Natural killer cell (primary cell): ENCODE data around the gene INPP5A. TPM values are rescaled to one million over a fixed set of nuclear protein-coding genes. Genes with fewer than 3 reads are reported as not detected.
A peak's percentile ranks its signal among the peaks of the same experiment; 100 is the strongest.

Experiments used
- ATAC-seq, 3 donors: fragments of 150-1000 bp in 2 of 3; fragments of 200-7000 bp in 1 of 3; cut with Tn5 transposase; 1 replicate in 1 of 3; 2 replicates in 2 of 3; pipeline ENCODE4 v1.10.0; 2021; ENCODE audit warnings: mild to moderate bottlenecking in 2 of 3, moderate library complexity in 2 of 3
- DNase-seq, 2 donors: peaks; one replicate each; pipeline versions ENCODE4 v3.0.0 to v3.0.0-alpha.2; 2013 to 2021; ENCODE audit warnings: mixed read lengths in 1 of 2
- H3K27ac ChIP-seq: one replicate; pipeline ENCODE4 v1.5.1; 2013; ENCODE audit warnings: mild to moderate bottlenecking, low read length
- H3K27me3 ChIP-seq: one replicate; pipeline ENCODE4 v1.6.1; 2013; ENCODE audit warnings: low read length; ENCODE audit not compliant: control insufficient read depth, insufficient read depth
- H3K36me3 ChIP-seq: one replicate; pipeline ENCODE4 v1.6.1; 2013; ENCODE audit warnings: low read length; ENCODE audit not compliant: control insufficient read depth, insufficient read depth
- H3K4me1 ChIP-seq: one replicate; pipeline ENCODE4 v1.6.1; 2013; ENCODE audit warnings: low read length; ENCODE audit not compliant: control insufficient read depth, insufficient read depth
- H3K4me3 ChIP-seq: one replicate; pipeline ENCODE4 v1.5.1; 2013; ENCODE audit warnings: low read length
- H3K9me3 ChIP-seq: one replicate; pipeline ENCODE4 v1.6.1; 2013; ENCODE audit warnings: low read length; ENCODE audit not compliant: control insufficient read depth, insufficient read depth
- H3K27ac Mint-ChIP-seq, 2 donors: one replicate each; pipeline ENCODE4 v1.8.0; 2022; ENCODE audit warnings: mild to moderate bottlenecking in 2 of 2, mixed read lengths in 2 of 2, moderate library complexity in 1 of 2
- H3K27me3 Mint-ChIP-seq, 2 donors: one replicate each; pipeline ENCODE4 v1.8.0; 2022; ENCODE audit warnings: low read depth in 2 of 2, mixed read lengths in 2 of 2
- H3K36me3 Mint-ChIP-seq: one replicate; pipeline ENCODE4 v1.8.0; 2022; ENCODE audit warnings: mixed read lengths
- H3K4me1 Mint-ChIP-seq, 2 donors: one replicate each; pipeline ENCODE4 v1.8.0; 2022; ENCODE audit warnings: mixed read lengths in 2 of 2
- H3K4me3 Mint-ChIP-seq: one replicate; pipeline ENCODE4 v1.8.0; 2022; ENCODE audit warnings: mild to moderate bottlenecking, moderate library complexity, mixed read lengths
- H3K9me3 Mint-ChIP-seq, 2 donors: one replicate each; pipeline ENCODE4 v1.8.0; 2022; ENCODE audit warnings: mixed read lengths in 2 of 2
- WGBS: methylation state at CpG from one replicate; pipeline ENCODE4 v1.1.7; 2013; ENCODE audit warnings: missing lambda C conversion rate; ENCODE audit not compliant: insufficient coverage; 5-methylcytosine and 5-hydroxymethylcytosine counted together
- intact Hi-C: fragments of 100-400 bp; cut with micrococcal nuclease; formaldehyde crosslinking; loops from one replicate; pipeline ENCODE4 v1.14.2; 2022
- total RNA-seq, 4 donors: library from RNA; stranded (reverse); fragments of 120-200 nt in 1 of 4; gene quantifications; one replicate each; pipeline versions ENCODE4 v1.2.3 to v1.2.4, GENCODE V29; 2013 to 2022
- TF ChIP-seq, protein P1 (sequence below): fragments of 200-600 bp; IDR thresholded peaks from one replicate; pipeline ENCODE4 v1.8.0; 2022; ENCODE audit warnings: antibody characterized with exemption

INPP5A gene
- total RNA-seq, 3 donors from 2014 or later (not counting 1 experiment from before 2014, with no cell fraction given), result 12.6 to 38.6 (median 18.6) TPM

DNA sequence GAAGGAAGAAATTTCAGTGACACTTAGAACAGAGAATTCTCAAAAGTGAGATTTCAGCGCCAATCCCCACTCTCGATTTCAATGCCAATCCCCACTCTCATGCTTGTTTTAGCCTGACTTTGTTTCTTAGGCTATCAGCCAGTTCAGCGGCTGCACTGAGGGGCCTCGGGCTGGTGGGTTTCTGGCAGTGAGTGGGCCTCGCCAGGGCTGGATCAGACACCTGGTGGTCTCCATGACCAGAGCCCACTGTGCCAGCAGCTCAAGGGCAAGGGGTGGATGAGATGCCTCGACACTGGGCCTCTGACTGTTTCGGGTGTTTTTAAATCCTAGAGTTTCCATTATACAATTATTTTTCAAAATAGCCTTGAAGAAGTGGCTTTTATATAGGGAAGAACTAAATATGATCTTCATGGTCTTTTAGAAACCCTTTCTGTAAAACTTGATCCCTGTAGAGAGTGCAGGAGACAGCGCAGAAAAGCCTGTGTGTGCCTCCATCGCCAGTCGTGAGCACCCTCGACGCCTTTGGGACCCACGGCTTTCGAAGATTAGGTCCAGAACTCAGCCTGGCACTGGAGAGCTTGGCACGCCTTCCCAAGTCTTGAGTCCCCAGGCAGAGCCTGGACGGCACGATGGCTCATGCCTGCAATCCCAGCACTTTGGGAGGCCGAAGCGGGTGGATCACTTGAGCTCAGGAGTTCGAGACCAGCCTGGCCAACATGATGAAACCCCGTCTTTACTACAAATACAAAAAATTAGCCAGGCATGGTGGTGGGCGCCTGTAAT, 76.2 kb downstream of the INPP5A start:
- H3K27ac Mint-ChIP-seq, result no peak overlapping the region

GRCh38 chr10:132614431-132615340, 77.1 kb downstream of the INPP5A start:
- peaks cover 34% of the 10 kb centered on the region for H3K4me1 ChIP-seq
- peaks cover 17 to 48% of the 10 kb centered on the region in 2 donors for H3K4me1 Mint-ChIP-seq
- ATAC-seq, result no peak
- H3K27me3 Mint-ChIP-seq, result peaks cover 0 to 6% of the 10 kb centered on the region in 2 donors
- H3K27me3 ChIP-seq, result no peaks in the 10 kb centered on the region
- intact Hi-C loops, result loop anchor here (5.0 to 10.0 kb wide), 2 partner anchors 57 to 70 kb away; no protein-coding TSS in a partner anchor
- no peak overlapping the region for H3K27ac ChIP-seq
- no peak for DNase-seq
- no peak overlapping the region for H3K4me3 Mint-ChIP-seq
- no peak overlapping the region for H3K4me3 ChIP-seq
- H3K36me3 ChIP-seq, result no peaks in the 10 kb centered on the region
- H3K9me3 ChIP-seq, result peaks cover 21% of the 10 kb centered on the region
- H3K36me3 Mint-ChIP-seq, result no peaks in the 10 kb centered on the region
- no peak overlapping the region for H3K27ac Mint-ChIP-seq
- peaks cover 0 to 5% of the 10 kb centered on the region in 2 donors for H3K9me3 Mint-ChIP-seq
- TF ChIP-seq, protein P1, sequence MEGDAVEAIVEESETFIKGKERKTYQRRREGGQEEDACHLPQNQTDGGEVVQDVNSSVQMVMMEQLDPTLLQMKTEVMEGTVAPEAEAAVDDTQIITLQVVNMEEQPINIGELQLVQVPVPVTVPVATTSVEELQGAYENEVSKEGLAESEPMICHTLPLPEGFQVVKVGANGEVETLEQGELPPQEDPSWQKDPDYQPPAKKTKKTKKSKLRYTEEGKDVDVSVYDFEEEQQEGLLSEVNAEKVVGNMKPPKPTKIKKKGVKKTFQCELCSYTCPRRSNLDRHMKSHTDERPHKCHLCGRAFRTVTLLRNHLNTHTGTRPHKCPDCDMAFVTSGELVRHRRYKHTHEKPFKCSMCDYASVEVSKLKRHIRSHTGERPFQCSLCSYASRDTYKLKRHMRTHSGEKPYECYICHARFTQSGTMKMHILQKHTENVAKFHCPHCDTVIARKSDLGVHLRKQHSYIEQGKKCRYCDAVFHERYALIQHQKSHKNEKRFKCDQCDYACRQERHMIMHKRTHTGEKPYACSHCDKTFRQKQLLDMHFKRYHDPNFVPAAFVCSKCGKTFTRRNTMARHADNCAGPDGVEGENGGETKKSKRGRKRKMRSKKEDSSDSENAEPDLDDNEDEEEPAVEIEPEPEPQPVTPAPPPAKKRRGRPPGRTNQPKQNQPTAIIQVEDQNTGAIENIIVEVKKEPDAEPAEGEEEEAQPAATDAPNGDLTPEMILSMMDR, result no peak
- 96% methylated on average over 32 of the region's 32 CpGs for WGBS

More for the DNA sequence above, 76.2 kb downstream of the INPP5A start:
- H3K27me3 ChIP-seq, result no peaks in the 10 kb centered on the region
- Mint-ChIP-seq H3K9me3 (peaks cover 0 to 5% of the 10 kb centered on the region in 2 donors), H3K4me3 (peak overlapping the region; percentile 4), H3K27me3 (peaks cover 0 to 6% of the 10 kb centered on the region in 2 donors), H3K4me1 (peaks cover 17 to 48% of the 10 kb centered on the region in 2 donors), H3K36me3 (no peaks in the 10 kb centered on the region)
- no peak for DNase-seq
- no peaks in the 10 kb centered on the region for H3K36me3 ChIP-seq
- no peak for ATAC-seq
- H3K4me1 ChIP-seq, result peaks cover 34% of the 10 kb centered on the region
- WGBS, result 98% methylated on average over 21 of the region's 22 CpGs
- peaks cover 11% of the 10 kb centered on the region for H3K9me3 ChIP-seq
- intact Hi-C loops, result loop anchor here (10.0 kb wide), 1 partner anchor 71 kb away; no protein-coding TSS in a partner anchor
- H3K27ac ChIP-seq, result no peak overlapping the region
- TF ChIP-seq, protein P1, result no peak
- no peak overlapping the region for H3K4me3 ChIP-seq

DNA sequence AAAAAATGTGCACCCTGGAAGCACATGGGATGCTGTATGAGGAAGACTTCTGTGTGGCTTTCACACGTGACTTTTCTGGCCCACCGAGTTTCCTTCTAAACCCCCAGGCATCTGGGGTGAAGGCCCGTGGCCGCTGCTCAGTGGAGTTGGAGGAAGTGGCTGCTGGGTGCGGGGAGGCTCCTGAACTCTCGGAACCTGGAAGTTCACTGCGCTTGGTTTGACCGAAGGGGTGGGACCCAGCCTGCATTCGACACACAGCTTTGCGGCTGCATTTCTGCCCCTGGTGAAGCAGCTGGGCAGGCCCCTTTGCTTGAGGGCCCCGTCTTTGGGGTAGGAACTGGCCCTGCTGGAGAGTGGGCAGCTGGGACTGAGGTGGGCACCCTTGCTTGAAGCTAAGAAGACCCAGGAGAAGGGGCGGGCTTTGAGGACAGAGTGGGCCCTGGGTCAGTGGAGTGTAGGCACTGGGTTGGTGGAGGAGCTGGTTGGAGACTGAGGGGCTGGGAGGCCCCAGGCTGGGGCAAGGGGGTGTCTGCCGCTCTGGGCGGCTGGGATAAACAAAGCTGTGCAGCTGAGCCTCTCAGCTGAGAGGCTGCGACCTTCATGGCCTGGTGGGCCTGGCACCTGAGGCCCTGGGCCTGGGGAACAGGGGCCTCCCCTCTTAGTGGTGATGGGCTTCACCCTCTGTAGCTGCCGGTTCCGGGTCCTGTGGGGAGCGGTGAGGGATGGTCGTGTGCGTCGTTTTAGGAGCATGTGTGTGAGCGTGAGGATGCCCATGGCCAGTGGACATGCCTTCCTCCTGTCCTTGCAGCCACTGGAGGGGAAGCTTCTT, 78.0 kb downstream of the INPP5A start:
- H3K27ac Mint-ChIP-seq, result peak overlapping the region; percentile 73 to 99
- peak overlapping the region; percentile 44 for H3K27ac ChIP-seq
- TF ChIP-seq, protein P1, result no peak

More for the DNA sequence above, 78.0 kb downstream of the INPP5A start:
- Mint-ChIP-seq H3K4me1 (peaks cover 17 to 45% of the 10 kb centered on the region in 2 donors), H3K9me3 (peaks cover 3 to 5% of the 10 kb centered on the region in 2 donors), H3K27me3 (peaks cover 0 to 6% of the 10 kb centered on the region in 2 donors), H3K36me3 (peaks cover 8% of the 10 kb centered on the region), H3K4me3 (peak overlapping the region; percentile 59)
- Histone ChIP-seq H3K27me3 (no peaks in the 10 kb centered on the region), H3K4me3 (no peak overlapping the region), H3K36me3 (no peaks in the 10 kb centered on the region), H3K9me3 (peaks cover 28% of the 10 kb centered on the region), H3K4me1 (peaks cover 34% of the 10 kb centered on the region)
- DNase-seq (no peak), ATAC-seq (no peak)
- intact Hi-C loops, result loop anchor here (1.0 to 10.0 kb wide), 4 partner anchors 21 to 69 kb away; no protein-coding TSS in a partner anchor
- WGBS, result 87% methylated on average over 22 of the region's 22 CpGs
